H1 (cell line): ENCODE results near the gene ULK3.
"Not testable (repeated sequence)": the region's sequence is repeated elsewhere in the genome, so short reads cannot be mapped to it uniquely, and the experiment has no call there.

Source experiments
- ASH2L ChIP-seq: fragments of 200-600, 300-600 bp; sonication (generic); IDR thresholded peaks from one replicate; pipeline ENCODE4 v1.7.1; 2017; ENCODE audit warnings: low read length
- ATF3 ChIP-seq: IDR thresholded peaks from 2 replicates; pipeline ENCODE4 v1.6.1; 2011; ENCODE audit warnings: low read depth, mild to moderate bottlenecking, low read length; ENCODE audit not compliant: insufficient read depth
- CBX5 ChIP-seq: fragments of 300-800, 300-1000 bp; sonication (generic); IDR thresholded peaks from 2 replicates; pipeline ENCODE4 v1.7.1; 2016; ENCODE audit warnings: antibody characterized with exemption, low read length, low read depth
- CEBPB ChIP-seq: IDR thresholded peaks from 2 replicates; pipeline ENCODE4 v1.6.1; 2012; ENCODE audit warnings: low read depth, low read length
- CTCF ChIP-seq, 3 experiments: IDR thresholded peaks; 1 replicate in 2 of 3; 2 replicates in 1 of 3; pipeline versions ENCODE4 v1.5.1 to v1.6.1; 2011; ENCODE audit warnings: low read length in 3 of 3, mild to moderate bottlenecking in 3 of 3, inconsistent platforms in 2 of 3, low read depth in 1 of 3, moderate library complexity in 1 of 3; ENCODE audit not compliant: insufficient read depth in 1 of 3; ENCODE audit errors: control extremely low read depth in 1 of 3
- EGR1 ChIP-seq: IDR thresholded peaks from 2 replicates; pipeline ENCODE4 v1.6.1; 2011; ENCODE audit warnings: low read depth, low read length, borderline replicate concordance
- HDAC6 ChIP-seq: IDR thresholded peaks from one replicate; pipeline ENCODE4 v1.7.1; 2012; ENCODE audit warnings: low read depth, mild to moderate bottlenecking, inconsistent platforms, low read length, moderate library complexity
- KDM1A ChIP-seq: fragments of 200-600, 300-600 bp; sonication (generic); IDR thresholded peaks from 2 replicates; pipeline ENCODE4 v1.7.1; 2016; ENCODE audit warnings: mild to moderate bottlenecking, low read length, borderline replicate concordance
- RAD21 ChIP-seq, 2 experiments: IDR thresholded peaks in 1 of 2; conservative IDR thresholded peaks in 1 of 2; 2 replicates each; pipeline ENCODE4 v1.6.1; 2011; ENCODE audit warnings: low read depth in 2 of 2, low read length in 2 of 2, improper control_type of control experiment in 1 of 2, inconsistent platforms in 1 of 2, mild to moderate bottlenecking in 1 of 2, moderate library complexity in 1 of 2
- RBBP5 ChIP-seq: IDR thresholded peaks from 2 replicates; pipeline ENCODE4 v1.7.1; 2012; ENCODE audit warnings: low read depth, mild to moderate bottlenecking, inconsistent platforms, low read length, moderate library complexity, borderline replicate concordance
- SRF ChIP-seq: IDR thresholded peaks from 2 replicates; pipeline ENCODE4 v1.6.1; 2011; ENCODE audit warnings: mild to moderate bottlenecking, low read depth, low read length, moderate library complexity

GRCh38 chr15:74887537-74888193, 44.7 kb upstream of the ULK3 start:
- TF ChIP-seq CEBPB; CTCF (IDR thresholded peaks at IDR 0.05; ENCODE audit: control extremely low read depth in 1 of 3, insufficient read depth in 1 of 3, low read depth in 1 of 3, low read length in 3 of 3); CBX5; ASH2L; HDAC6; RBBP5; RAD21 (IDR thresholded peaks at IDR 0.05 in 1 of 2, conservative IDR thresholded peaks at IDR 0.05 in 1 of 2; ENCODE audit: low read depth in 2 of 2, low read length in 2 of 2); ATF3; EGR1; KDM1A; SRF: not testable (repeated sequence)
